ENCODE results near the gene PKP4. TPM values are rescaled to one million over a fixed set of nuclear protein-coding genes. Genes with fewer than 3 reads are reported as not detected.

The PKP4 gene
- polyA plus RNA-seq, 1 donor from 2014 or later = 24.2 TPM

DNA sequence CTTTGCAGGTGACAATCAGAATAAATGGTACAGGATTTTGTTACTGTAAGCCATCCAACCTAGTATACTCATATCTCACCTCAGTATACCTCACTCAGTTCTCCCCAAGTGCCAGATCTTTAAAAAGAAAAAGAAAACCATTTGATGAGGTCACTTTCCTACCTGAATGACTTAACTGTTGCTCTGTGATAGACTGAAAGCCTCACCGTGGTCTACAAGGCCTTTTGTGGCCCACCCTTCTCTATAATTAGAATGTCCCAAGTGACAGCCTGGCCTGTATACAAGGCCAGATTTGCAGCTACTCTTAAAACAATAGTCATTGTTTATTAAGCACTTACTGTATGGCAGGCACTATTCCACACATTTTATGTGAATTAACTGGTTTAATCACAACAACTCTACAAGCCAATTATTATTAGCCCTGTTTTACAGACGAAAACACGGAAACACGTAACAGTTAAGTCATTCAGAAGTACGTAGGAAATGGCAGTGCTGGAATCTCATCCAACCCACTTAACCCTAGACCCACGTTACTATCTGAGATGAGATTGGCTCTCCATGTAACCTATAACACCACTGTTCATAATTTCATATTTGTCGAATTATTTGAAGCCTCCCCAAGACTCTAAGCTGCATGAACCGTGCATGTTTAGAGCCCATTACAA is 28.3 kb downstream of the PKP4 start:
- Histone ChIP-seq H3K9me3 (ENCODE audit: low read length) (no peaks in the 10 kb centered on the region), H3K36me3 (ENCODE audit: insufficient read depth, low read length) (no peaks in the 10 kb centered on the region), H3K4me3 (ENCODE audit: low read length) (no peak overlapping the region), H3F3A (ENCODE audit: insufficient read depth, low read length, poor library complexity, severe bottlenecking) (no peaks in the 10 kb centered on the region), H3K4me2 (ENCODE audit: low read length) (no peak overlapping the region), H3K9me2 (ENCODE audit: insufficient read depth, low read length) (no peaks in the 10 kb centered on the region), H4K20me1 (ENCODE audit: insufficient read depth) (no peaks in the 10 kb centered on the region), H3K27ac (ENCODE audit: low read length) (no peak overlapping the region), H3K9ac (ENCODE audit: low read length) (no peak overlapping the region), H2AFZ (ENCODE audit: low read depth, low read length) (no peak overlapping the region), H3K27me3 (ENCODE audit: insufficient read depth, low read depth, low read length) (no peaks in the 10 kb centered on the region), H3K79me2 (replicated peaks; ENCODE audit: insufficient read depth, low read length) (no peaks in the 10 kb centered on the region)
- TF ChIP-seq MXI1 (conservative IDR thresholded peaks at IDR 0.05; ENCODE audit: poor library complexity, severe bottlenecking) = no peak
- TF ChIP-seq EZH2 (IDR thresholded peaks at IDR 0.05; ENCODE audit: borderline replicate concordance, insufficient read depth, low read length, poor library complexity, severe bottlenecking) = no peak
- TF ChIP-seq SMC3 (conservative IDR thresholded peaks at IDR 0.05; ENCODE audit: poor library complexity) = no peak
- TF ChIP-seq CTCF (IDR thresholded peaks at IDR 0.05; ENCODE audit: poor library complexity, severe bottlenecking) = no peak
- TF ChIP-seq EP300 (conservative IDR thresholded peaks at IDR 0.05; ENCODE audit: poor library complexity, severe bottlenecking) = no peak
- TF ChIP-seq POLR2AphosphoS5 (IDR thresholded peaks at IDR 0.05) = no peak
- no peak for TF ChIP-seq RAD21 (conservative IDR thresholded peaks at IDR 0.05)
- TF ChIP-seq TAF1 (IDR thresholded peaks at IDR 0.05; ENCODE audit: low read depth) = no peak
- no peak for TF ChIP-seq REST (IDR thresholded peaks at IDR 0.05; ENCODE audit: borderline replicate concordance)

DNA sequence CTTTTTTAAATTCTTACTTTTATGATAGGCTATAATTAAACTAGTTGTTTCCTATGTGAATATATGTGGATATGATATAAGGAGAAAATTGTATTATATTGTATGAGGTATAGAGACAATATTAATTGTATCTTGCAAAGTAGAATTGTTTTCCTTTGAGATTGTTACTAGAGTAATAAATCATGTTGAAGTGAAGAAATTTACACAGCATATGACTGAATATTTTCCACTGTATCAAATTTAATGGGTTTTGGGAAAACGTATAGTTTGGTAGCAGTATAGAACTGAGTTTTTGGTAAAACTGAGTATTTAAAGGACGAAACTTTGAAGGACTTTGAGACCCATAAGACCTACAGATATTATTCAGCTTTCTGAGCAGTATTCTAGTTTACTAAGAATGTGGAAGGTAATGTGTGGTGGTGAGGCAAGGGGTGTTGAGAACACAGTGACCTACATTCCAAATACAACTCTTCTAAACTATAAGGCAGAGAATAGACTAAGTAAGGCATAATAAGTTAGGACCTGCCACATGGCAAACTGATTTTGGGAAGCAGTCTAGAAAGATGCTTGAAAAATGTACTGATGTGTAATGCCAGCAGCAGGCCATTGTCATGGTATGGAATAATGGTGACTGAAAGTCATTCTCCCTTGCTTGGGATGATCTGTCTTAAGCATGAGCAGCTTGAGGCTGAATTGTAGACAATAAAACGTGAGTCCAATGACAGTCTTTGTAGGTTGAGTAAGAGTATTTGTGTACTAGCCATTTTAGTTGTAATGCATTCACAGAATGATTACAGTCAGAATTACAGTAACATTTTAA is 29.6 kb downstream of the PKP4 start:
- H3K4me3 ChIP-seq (ENCODE audit: low read length) = no peak overlapping the region
- no peaks in the 10 kb centered on the region for H3K9me3 ChIP-seq (ENCODE audit: low read length)
- peaks cover 5% of the 10 kb centered on the region for H3K79me2 ChIP-seq (replicated peaks; ENCODE audit: insufficient read depth, low read length)
- H3K27ac ChIP-seq (ENCODE audit: low read length) = no peak overlapping the region
- H3K4me2 ChIP-seq (ENCODE audit: low read length) = no peak overlapping the region
- no peak overlapping the region for H2AFZ ChIP-seq (ENCODE audit: low read depth, low read length)
- H4K20me1 ChIP-seq (ENCODE audit: insufficient read depth) = no peaks in the 10 kb centered on the region
- no peaks in the 10 kb centered on the region for H3K36me3 ChIP-seq (ENCODE audit: insufficient read depth, low read length)
- no peak overlapping the region for H3K9ac ChIP-seq (ENCODE audit: low read length)
- no peaks in the 10 kb centered on the region for H3F3A ChIP-seq (ENCODE audit: insufficient read depth, low read length, poor library complexity, severe bottlenecking)
- H3K27me3 ChIP-seq (ENCODE audit: insufficient read depth, low read depth, low read length) = no peaks in the 10 kb centered on the region
- TF ChIP-seq POLR2AphosphoS5 (IDR thresholded peaks at IDR 0.05) (no peak), EP300 (conservative IDR thresholded peaks at IDR 0.05; ENCODE audit: poor library complexity, severe bottlenecking) (no peak), CTCF (IDR thresholded peaks at IDR 0.05; ENCODE audit: poor library complexity, severe bottlenecking) (no peak), RAD21 (conservative IDR thresholded peaks at IDR 0.05) (no peak)
- no peaks in the 10 kb centered on the region for H3K9me2 ChIP-seq (ENCODE audit: insufficient read depth, low read length)
